ENCODE measurements around the gene LONRF2.

DNA sequence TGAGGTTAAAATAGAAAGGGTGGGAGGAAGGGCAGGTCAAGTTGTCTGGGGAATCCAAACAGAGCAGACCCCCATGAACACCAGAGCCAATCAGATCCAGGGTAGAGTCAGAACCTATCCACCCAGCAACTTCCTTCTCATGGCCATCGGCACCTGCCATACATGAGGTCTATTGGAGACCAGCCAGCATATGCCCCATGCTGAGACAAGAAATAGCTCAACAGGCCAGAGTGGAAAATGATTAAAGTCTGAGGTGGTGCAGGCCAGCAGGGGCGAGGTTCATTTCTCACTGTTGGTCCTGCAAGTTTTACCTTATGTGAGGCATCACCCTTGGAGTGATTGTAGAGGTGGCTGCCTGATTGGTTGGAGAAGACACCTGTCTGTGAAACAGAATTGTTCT, 89.2 kb downstream of the LONRF2 start:
- TF ChIP-seq, protein P1, sequence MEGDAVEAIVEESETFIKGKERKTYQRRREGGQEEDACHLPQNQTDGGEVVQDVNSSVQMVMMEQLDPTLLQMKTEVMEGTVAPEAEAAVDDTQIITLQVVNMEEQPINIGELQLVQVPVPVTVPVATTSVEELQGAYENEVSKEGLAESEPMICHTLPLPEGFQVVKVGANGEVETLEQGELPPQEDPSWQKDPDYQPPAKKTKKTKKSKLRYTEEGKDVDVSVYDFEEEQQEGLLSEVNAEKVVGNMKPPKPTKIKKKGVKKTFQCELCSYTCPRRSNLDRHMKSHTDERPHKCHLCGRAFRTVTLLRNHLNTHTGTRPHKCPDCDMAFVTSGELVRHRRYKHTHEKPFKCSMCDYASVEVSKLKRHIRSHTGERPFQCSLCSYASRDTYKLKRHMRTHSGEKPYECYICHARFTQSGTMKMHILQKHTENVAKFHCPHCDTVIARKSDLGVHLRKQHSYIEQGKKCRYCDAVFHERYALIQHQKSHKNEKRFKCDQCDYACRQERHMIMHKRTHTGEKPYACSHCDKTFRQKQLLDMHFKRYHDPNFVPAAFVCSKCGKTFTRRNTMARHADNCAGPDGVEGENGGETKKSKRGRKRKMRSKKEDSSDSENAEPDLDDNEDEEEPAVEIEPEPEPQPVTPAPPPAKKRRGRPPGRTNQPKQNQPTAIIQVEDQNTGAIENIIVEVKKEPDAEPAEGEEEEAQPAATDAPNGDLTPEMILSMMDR (IDR thresholded peaks at IDR 0.05), result no peak
- TF ChIP-seq POLR2AphosphoS5 (IDR thresholded peaks at IDR 0.05), result no peak

All from breast epithelium (tissue), 3 donors.